Tibial nerve (tissue), 4 donors: Measurements from ENCODE around the gene ZFAND3. TPM values are rescaled to one million over a fixed set of nuclear protein-coding genes. Genes with fewer than 3 reads are reported as not detected.

Source experiments
- DNase-seq, 2 donors: peaks; one replicate each; pipeline ENCODE4 v3.0.0-alpha.2; 2019; ENCODE audit warnings: low spot score in 2 of 2
- H3K27ac ChIP-seq, 4 donors: fragments of 200-600 bp; sonication (generic) in 3 of 4; one replicate each; pipeline ENCODE4 v1.5.1; 2017 to 2019; ENCODE audit warnings: mild to moderate bottlenecking in 1 of 4
- H3K27me3 ChIP-seq, 2 donors: fragments of 200-600 bp; sonication (generic) in 1 of 2; one replicate each; pipeline versions ENCODE4 v1.5.1 to v1.6.0; 2017 to 2019
- H3K36me3 ChIP-seq, 3 donors: fragments of 200-600 bp; sonication (generic); one replicate each; pipeline ENCODE4 v1.5.1; 2018 to 2019
- H3K4me1 ChIP-seq, 4 donors: fragments of 200-600 bp; sonication (generic) in 3 of 4; one replicate each; pipeline ENCODE4 v1.5.1; 2017 to 2019
- H3K4me3 ChIP-seq, 4 donors: fragments of 200-600 bp; sonication (generic) in 3 of 4; one replicate each; pipeline ENCODE4 v1.5.1; 2017 to 2019; ENCODE audit warnings: mild to moderate bottlenecking in 1 of 4, moderate library complexity in 1 of 4
- H3K9me3 ChIP-seq, 4 donors: fragments of 200-600 bp; sonication (generic) in 3 of 4; one replicate each; pipeline ENCODE4 v1.5.1; 2017 to 2019
- CTCF ChIP-seq, 5 experiments: fragments of 200-600 bp in 3 of 5; fragments of 450-650 bp in 2 of 5; sonication (generic) in 3 of 5; IDR thresholded peaks; one replicate each; pipeline ENCODE4 v1.5.1; 2016 to 2019; ENCODE audit warnings: antibody characterized with exemption in 5 of 5, mild to moderate bottlenecking in 3 of 5, moderate library complexity in 2 of 5
- EP300 ChIP-seq, 2 donors: sonication (generic); formaldehyde crosslinking; IDR thresholded peaks; one replicate each; pipeline ENCODE4 v1.6.1; 2017; ENCODE audit warnings: antibody characterized with exemption in 2 of 2, mild to moderate bottlenecking in 1 of 2
- POLR2A ChIP-seq, 2 donors: fragments of 450-650 bp; IDR thresholded peaks; one replicate each; pipeline ENCODE4 v1.6.1; 2017; ENCODE audit warnings: antibody characterized with exemption in 2 of 2, mild to moderate bottlenecking in 2 of 2, moderate library complexity in 2 of 2
- WGBS, 2 donors: methylation state at CpG; one replicate each; pipeline ENCODE4 v1.1.5; 2018; 5-methylcytosine and 5-hydroxymethylcytosine counted together
- total RNA-seq, 4 donors: library from RNA; depleted of rRNA; stranded (reverse); fragments of >200 nt; gene quantifications; one replicate each; pipeline ENCODE4 v1.1.0, GENCODE V29; 2016

The ZFAND3 gene
- total RNA-seq, 4 donors from 2014 or later, result 30.1 to 47.9 (median 39.1) TPM

GRCh38 chr6:37940074-37940847 is 120.7 kb downstream of the ZFAND3 start:
- no peak overlapping the region for H3K27ac ChIP-seq
- WGBS, 2 donors, result 75 to 77% methylated on average over 3 of the region's 3 CpGs
- H3K9me3 ChIP-seq, result no peaks in the 10 kb centered on the region
- peak in 1 of 2 donors; percentile 25 for DNase-seq
- no peaks in the 10 kb centered on the region for H3K27me3 ChIP-seq
- peaks cover 0 to 48% (median 3%) of the 10 kb centered on the region in 4 donors for H3K4me1 ChIP-seq
- H3K36me3 ChIP-seq, result no peaks in the 10 kb centered on the region
- TF ChIP-seq CTCF (IDR thresholded peaks at IDR 0.05), result no peak
- no peak for TF ChIP-seq EP300 (IDR thresholded peaks at IDR 0.05)
- no peak for TF ChIP-seq POLR2A (IDR thresholded peaks at IDR 0.05)
- H3K4me3 ChIP-seq, result no peak overlapping the region

- DNase-seq, result no peak
- Histone ChIP-seq H3K4me1 (peaks cover 0 to 52% (median 3%) of the 10 kb centered on the region in 4 donors), H3K27me3 (no peaks in the 10 kb centered on the region), H3K27ac (no peak overlapping the region), H3K36me3 (no peaks in the 10 kb centered on the region), H3K9me3 (no peaks in the 10 kb centered on the region), H3K4me3 (no peak overlapping the region)
- no peak for TF ChIP-seq CTCF (IDR thresholded peaks at IDR 0.05)
- TF ChIP-seq EP300 (IDR thresholded peaks at IDR 0.05), result no peak
- no peak for TF ChIP-seq POLR2A (IDR thresholded peaks at IDR 0.05)
- 62 to 67% methylated on average over 2 of the region's 2 CpGs for WGBS, 2 donors
Measured at GRCh38 chr6:37941871-37942270, 122.3 kb downstream of the ZFAND3 start.

GRCh38 chr6:37942606-37943376 is 123.3 kb downstream of the ZFAND3 start:
- DNase-seq, result no peak
- WGBS, 2 donors, result 69 to 70% methylated on average over 3 of the region's 3 CpGs
- Histone ChIP-seq H3K27me3 (no peaks in the 10 kb centered on the region), H3K27ac (no peak overlapping the region), H3K4me3 (no peak overlapping the region), H3K36me3 (no peaks in the 10 kb centered on the region), H3K9me3 (no peaks in the 10 kb centered on the region), H3K4me1 (peaks cover 0 to 61% (median 3%) of the 10 kb centered on the region in 4 donors)
- TF ChIP-seq CTCF (IDR thresholded peaks at IDR 0.05) (no peak), EP300 (IDR thresholded peaks at IDR 0.05) (no peak), POLR2A (IDR thresholded peaks at IDR 0.05) (no peak)

- H3K36me3 ChIP-seq, result no peaks in the 10 kb centered on the region
- H3K27ac ChIP-seq, result no peak overlapping the region
- 88 to 96% methylated on average over 1 of the region's 1 CpG for WGBS, 2 donors
- H3K4me3 ChIP-seq, result no peak overlapping the region
- peaks cover 0 to 62% (median 3%) of the 10 kb centered on the region in 4 donors for H3K4me1 ChIP-seq
- TF ChIP-seq POLR2A (IDR thresholded peaks at IDR 0.05) (no peak), CTCF (IDR thresholded peaks at IDR 0.05) (no peak), EP300 (IDR thresholded peaks at IDR 0.05) (no peak)
- no peak for DNase-seq
- no peaks in the 10 kb centered on the region for H3K27me3 ChIP-seq
- no peaks in the 10 kb centered on the region for H3K9me3 ChIP-seq
Measured at GRCh38 chr6:37943436-37944058, 124.0 kb downstream of the ZFAND3 start.
